GM18907 (cell line): ENCODE data around the gene EGFR.

Experiments used
- ATAC-seq: cut with Tn5 transposase; IDR thresholded peaks from one replicate; pipeline ENCODE4 v1.9.1; 2021; ENCODE audit warnings: mild to moderate bottlenecking, moderate library complexity; ENCODE audit not compliant: unreplicated experiment

EGFR gene

DNA sequence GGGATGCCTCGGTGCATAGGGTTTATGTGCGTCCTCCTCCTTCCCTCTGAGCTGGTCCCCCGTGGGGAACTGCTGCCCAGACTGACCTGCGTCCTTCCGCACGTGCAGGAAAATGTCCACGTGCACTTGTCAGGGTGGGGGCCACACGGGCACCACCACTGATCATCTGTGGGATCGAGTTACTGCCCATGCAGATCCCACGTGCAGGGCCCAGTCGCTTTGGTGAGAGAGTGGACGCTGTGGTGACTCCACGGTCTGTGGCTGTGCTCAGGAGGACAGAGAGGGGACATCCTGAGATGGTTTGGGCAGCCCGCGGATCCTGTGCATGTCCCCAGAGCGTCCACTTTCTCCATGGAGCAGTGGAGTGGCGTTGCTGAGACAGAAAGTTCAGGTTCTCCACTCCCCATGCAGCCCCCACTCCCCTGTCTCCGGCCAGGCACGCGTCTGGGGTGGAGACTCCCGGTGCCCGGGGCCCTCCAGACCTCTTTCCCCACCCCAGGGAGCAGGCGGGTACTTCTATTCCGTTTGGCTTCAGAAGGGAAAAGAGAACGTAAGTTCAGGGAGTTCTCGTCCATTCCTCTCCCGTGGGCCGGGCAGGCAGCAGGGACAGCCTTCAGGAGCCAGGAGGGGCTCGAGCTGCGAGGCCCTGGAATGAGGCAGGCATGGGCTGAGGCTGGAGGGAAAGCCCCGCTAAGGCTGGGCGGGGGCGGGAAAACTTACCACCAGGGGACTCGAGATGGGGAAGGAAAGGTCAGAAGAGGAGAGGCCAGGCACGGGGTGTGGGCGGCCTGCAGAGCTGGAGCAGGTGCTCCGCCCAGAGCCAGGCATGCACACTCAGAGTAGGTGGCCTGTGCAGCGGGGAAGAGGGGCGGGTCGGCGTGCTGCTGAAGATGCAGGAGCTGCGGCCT, 59.9 kb downstream of the EGFR start:
- ATAC-seq: no peak

DNA sequence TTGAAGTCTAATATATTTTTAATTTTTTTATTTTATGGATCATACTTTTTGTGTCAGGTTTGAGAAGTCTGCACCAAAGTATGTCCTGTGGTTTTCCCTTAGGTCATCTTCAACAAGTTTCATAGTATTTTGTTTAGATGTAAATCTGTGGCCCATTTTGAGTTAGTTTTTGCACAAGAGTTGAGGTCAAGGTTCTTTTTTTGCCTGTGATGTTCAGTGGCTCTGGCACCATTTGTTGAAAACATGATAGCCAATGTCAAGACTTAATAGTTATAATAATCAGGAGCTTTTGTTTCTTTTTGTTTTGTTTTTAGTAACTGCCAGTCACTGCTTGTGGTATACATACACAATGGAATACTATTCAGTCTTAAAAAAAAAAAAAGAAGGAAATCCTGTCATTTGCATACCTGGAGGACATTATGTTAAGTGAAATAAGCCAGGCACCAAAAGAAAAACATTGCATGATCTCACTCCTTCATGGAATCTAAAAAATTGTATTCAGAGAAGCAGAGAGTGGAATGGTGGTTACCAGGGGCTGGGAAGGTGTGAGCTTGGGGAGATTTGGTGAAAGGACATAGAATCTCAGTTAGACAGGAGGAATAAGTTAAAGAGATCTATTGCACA, 61.3 kb downstream of the EGFR start:
- no peak for ATAC-seq

GRCh38 chr7:55081068-55081467, 62.3 kb downstream of the EGFR start:
- no peak for ATAC-seq

- no peak for ATAC-seq
These were observed 62.8 kb downstream of the EGFR start for GRCh38 chr7:55081472-55082227.

DNA sequence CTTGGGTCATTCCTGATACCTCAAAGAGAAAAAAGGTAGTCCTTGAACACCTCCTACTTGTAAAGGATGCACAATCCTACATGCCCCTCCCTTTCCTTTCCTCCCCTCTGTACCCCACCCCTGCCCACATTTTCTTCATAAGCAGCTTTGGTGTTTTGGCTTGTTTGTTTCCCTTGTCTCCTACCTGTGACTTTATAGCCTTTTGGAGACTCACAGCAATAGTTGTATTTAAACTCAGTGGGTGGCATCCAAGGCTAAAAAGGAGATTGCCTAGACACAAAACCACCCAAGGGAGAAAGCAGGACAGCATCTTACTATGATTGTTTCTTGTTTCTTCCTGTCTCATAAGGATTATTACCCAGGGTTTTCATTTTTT, 63.4 kb downstream of the EGFR start:
- ATAC-seq: no peak

DNA sequence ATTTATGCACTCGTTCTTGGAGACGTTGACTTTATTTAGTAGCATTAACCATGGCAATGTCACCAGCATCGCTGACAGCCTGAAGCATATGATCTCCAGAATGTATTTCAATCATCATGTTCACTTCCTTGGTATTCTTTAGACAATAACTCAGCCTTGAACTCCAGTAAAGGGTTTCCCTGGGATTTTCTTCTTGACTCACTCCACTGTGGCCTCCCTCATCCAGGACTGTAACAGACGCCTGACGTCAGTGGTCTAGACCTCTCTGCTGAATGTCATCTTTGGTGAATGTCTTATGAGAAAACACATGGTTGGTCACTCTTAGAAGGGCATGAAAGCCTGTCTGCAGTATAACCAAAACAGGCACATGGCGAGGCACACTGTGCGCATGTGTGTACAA, 64.4 kb downstream of the EGFR start:
- no peak for ATAC-seq

GRCh38 chr7:55084307-55084706, 65.5 kb downstream of the EGFR start:
- ATAC-seq: no peak

- ATAC-seq: peak; percentile 16
These were observed 66.9 kb downstream of the EGFR start for GRCh38 chr7:55085511-55086412.

DNA sequence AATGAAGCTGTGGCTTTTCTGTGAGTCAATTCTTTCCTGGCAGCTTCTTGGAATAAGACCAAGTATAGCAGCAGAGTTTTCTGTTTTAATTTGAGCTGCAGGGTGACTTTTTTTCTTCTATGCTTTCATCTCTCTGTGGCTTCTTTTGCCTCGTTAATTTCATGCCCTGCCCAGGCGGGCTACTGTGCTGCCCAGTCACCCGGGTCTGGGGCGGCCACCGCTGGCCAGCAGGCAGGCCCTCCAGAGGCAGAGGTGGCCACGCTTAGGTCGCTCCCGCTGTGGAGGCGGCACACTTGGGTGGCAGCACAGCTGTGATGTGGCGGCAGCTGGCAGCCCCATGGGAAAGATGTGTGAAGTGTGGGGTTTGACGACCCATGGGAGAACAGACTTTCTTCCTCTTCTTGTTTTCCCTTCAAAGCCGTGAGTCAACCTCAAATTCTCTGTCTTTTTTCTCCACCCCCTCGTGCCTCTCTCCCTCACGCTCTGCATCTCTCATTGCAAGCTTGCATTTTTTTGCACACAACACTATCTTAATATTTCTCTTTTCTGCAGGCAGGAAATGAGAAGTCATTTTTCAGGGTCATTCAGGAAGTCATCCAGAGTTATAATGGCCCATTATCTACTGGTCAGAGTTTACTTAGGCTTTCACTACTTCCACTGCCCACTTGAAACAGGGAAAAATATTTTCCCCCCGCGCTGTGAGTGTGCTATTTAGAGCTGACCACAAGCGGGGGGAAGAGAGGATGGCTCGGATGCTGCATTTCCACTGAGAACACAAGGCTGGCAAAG, 67.8 kb downstream of the EGFR start:
- ATAC-seq: peak; percentile 87

GRCh38 chr7:55087521-55087961, 68.7 kb downstream of the EGFR start:
- ATAC-seq: no peak

GRCh38 chr7:55088107-55088506, 69.3 kb downstream of the EGFR start:
- no peak for ATAC-seq

- ATAC-seq: no peak
These were observed 69.8 kb downstream of the EGFR start for GRCh38 chr7:55088620-55089019.

DNA sequence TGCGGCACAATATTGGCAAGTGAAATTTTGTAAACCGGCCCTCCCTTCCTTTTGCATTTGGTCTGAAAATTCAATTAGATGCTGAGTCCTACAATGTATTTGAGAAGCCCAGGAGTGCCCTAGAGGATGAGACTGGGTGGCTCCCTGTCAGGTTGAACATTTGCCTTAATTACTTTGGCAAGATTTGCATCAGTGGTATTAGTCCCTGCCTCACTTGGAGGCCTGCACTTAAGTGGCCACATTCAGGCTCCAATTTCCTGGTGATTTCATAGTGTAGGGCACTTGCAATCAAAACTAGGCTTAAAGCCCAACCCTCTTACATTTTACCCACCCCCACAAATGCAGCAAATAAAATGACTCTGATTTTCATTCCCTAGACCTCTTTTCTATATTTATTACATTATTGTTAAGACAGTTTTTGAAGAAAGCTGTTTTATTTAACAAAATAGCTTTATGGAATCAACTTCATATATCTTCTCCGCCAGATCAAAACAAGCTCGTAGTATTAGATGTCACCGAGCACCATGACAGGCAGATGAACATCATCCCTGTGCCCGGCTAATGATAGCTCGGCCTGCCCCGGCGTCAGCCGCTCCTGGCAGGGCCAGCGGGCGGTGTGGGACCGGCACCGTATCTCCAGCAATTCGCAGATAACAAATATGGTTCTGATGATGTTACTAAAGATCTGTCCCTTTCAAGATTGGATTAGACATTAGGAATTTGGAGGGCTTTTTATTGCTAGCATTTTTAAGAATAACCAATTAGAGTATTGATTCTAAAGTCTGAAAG, 73.6 kb downstream of the EGFR start:
- no peak for ATAC-seq

DNA sequence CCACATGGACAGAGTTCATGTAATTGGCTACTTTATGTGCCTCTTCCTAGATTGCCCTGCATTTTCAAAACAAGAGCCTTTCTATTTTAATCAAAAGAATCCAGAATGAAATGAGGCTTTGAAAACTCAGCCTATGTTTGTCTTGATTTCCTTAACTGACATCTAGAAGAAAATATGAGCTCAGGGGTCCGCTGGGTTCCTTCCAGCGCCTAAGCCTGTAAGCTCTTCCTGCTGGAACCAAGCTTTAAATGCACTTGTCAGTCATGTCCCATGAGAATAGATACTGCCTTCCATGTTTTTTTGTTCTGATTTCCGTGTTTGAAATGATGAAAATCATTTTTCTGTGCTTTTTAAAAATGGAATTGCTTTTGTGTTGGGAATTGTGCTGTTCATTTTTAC, 74.2 kb downstream of the EGFR start:
- no peak for ATAC-seq

DNA sequence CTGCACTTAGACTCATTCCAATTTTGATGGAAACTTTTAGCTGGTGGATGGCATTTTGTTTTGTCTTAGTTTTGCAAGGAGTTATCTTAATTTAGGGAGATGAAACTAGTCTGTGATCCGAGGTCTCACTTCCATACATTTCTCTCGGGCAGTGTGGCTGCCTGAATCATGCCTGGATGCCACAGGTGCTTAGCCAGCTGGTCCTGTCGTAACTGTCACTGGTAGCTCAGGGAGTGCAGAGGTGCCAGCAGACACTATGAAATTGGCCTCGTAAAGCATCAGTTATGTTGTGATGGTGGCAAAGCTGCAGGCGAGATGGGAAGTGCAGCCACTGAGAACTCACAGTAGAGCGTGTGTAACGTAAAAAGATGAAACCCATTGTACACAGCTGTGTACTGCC, 74.9 kb downstream of the EGFR start:
- no peak for ATAC-seq

- no peak for ATAC-seq
These were observed 75.4 kb downstream of the EGFR start for GRCh38 chr7:55094092-55094690.

GRCh38 chr7:55095672-55096071, 76.9 kb downstream of the EGFR start:
- no peak for ATAC-seq

- no peak for ATAC-seq
These were observed 77.5 kb downstream of the EGFR start for GRCh38 chr7:55096323-55096722.

DNA sequence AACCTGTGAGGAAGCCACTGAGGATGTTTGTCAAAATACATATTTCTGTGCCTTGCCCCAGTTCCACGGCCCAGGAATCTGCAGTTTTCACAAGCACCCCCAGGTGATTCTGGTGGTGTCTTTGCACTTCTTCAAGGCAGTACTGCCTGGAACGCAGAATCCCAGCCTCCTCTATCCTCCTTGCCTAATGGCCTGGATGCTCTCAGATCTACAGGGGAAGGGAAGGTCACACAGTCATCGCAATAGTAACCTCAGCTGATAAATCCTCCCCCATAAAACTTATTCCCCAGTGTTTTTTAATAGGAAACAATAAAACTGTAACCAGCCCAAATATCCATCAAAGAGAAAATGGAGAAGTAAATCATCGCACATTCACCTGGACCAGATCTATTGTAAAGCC, 78.3 kb downstream of the EGFR start:
- no peak for ATAC-seq
